RWPE2 (cell line): ENCODE measurements around the gene DNAJB14.
"Not testable (repeated sequence)": the region's sequence is repeated elsewhere in the genome, so short reads cannot be mapped to it uniquely, and the experiment has no call there.

Experiments used
- ATAC-seq: fragments of 200-7000 bp; cut with Tn5 transposase; 3 replicates; pipeline ENCODE4 v1.9.1; 2021; ENCODE audit warnings: low read depth
- DNase-seq: peaks from one replicate; pipeline ENCODE4 v3.0.0-alpha.2; 2020; ENCODE audit warnings: low spot score
- H3K27ac ChIP-seq: fragments of 450-650 bp; 2 replicates; pipeline ENCODE4 v1.5.1; 2017; ENCODE audit warnings: mild to moderate bottlenecking; ENCODE audit not compliant: poor library complexity, severe bottlenecking
- H3K27me3 ChIP-seq: fragments of 250-450 bp; sonication (Bioruptor Pico); 2 replicates; pipeline ENCODE4 v1.5.1; 2021; ENCODE audit warnings: mild to moderate bottlenecking, moderate library complexity; ENCODE audit not compliant: insufficient read depth, poor library complexity, severe bottlenecking
- H3K36me3 ChIP-seq: fragments of 250-450 bp; sonication (Bioruptor Pico); 2 replicates; pipeline ENCODE4 v1.5.1; 2020; ENCODE audit warnings: low read depth, mild to moderate bottlenecking, moderate library complexity
- H3K4me1 ChIP-seq: fragments of 250-450 bp; sonication (Bioruptor Pico); 2 replicates; pipeline ENCODE4 v1.5.1; 2021; ENCODE audit warnings: mild to moderate bottlenecking, moderate library complexity; ENCODE audit not compliant: insufficient read depth, poor library complexity, severe bottlenecking
- H3K4me3 ChIP-seq: fragments of 250-450 bp; sonication (Bioruptor Pico); 2 replicates; pipeline ENCODE4 v1.5.1; 2021; ENCODE audit warnings: mild to moderate bottlenecking, moderate library complexity; ENCODE audit not compliant: severe bottlenecking
- H3K9me3 ChIP-seq: fragments of 250-450 bp; sonication (Bioruptor Pico); 2 replicates; pipeline ENCODE4 v1.5.1; 2021; ENCODE audit warnings: mild to moderate bottlenecking, moderate library complexity; ENCODE audit not compliant: severe bottlenecking
- CTCF ChIP-seq: fragments of 450-650 bp; IDR thresholded peaks from one replicate; pipeline ENCODE4 v1.5.1; 2017; ENCODE audit warnings: mild to moderate bottlenecking, moderate library complexity; ENCODE audit not compliant: poor library complexity, severe bottlenecking

The DNAJB14 gene

DNA sequence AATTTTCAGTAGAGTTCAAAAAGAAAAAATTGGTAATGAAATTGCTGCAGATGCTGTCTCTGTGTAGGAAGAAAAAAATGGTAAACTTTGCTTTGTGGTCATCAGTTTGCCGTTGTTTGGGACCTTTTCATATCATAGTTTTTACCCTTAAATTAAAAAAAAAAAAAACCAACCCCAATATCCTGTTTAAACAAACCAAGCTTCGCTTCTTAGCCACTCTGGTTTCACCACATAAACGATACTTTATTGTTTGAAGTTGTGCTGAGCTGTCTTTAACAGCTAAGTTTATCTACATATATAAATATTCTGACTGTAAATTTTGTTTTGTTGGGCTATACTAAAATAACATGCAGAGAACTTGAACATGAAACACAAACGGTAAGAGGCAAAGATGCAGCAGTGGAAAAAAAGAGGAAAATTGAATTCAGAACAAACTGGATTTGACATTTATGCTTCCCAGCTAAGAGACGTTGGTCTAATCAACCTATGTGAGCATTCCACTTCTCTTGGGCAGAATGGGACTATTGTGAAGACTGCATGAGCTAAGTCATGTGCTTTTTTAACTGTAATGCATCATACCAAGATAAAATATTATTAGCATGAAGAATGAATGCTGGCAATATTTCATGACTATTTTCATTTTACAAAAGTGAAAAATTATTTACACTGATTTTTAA is 19.4 kb upstream of the DNAJB14 start:
- Histone ChIP-seq H3K4me1 (peaks cover 13% of the 10 kb centered on the region), H3K27me3 (no peaks in the 10 kb centered on the region), H3K27ac (no peak overlapping the region), H3K9me3 (no peaks in the 10 kb centered on the region), H3K36me3 (no peaks in the 10 kb centered on the region), H3K4me3 (no peak overlapping the region)
- ATAC-seq (no peak), DNase-seq (no peak)
- TF ChIP-seq CTCF: no peak

DNA sequence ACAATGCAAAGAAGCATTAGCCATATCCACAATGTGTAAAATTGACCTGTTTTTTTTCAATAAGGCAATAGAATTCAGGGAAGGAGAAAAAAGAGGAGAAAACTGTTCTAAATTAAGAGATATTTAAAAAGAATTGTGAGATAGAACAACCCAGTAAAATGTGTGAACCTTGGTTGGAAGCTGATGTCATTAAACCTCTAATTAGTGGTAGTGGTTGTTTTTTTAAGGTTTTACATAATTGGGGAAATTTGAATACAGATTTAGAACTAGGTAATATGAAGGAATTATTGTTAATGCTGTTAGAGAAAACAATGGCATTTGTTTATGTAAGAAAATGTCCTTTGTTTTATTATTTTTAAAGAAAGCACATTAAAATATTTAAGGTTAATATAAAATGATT is 18.8 kb upstream of the DNAJB14 start:
- DNase-seq (no peak), ATAC-seq (no peak)
- Histone ChIP-seq H3K27me3 (no peaks in the 10 kb centered on the region), H3K4me1 (peaks cover 16% of the 10 kb centered on the region), H3K27ac (no peak overlapping the region), H3K4me3 (no peak overlapping the region), H3K36me3 (no peaks in the 10 kb centered on the region), H3K9me3 (no peaks in the 10 kb centered on the region)
- no peak for TF ChIP-seq CTCF

DNA sequence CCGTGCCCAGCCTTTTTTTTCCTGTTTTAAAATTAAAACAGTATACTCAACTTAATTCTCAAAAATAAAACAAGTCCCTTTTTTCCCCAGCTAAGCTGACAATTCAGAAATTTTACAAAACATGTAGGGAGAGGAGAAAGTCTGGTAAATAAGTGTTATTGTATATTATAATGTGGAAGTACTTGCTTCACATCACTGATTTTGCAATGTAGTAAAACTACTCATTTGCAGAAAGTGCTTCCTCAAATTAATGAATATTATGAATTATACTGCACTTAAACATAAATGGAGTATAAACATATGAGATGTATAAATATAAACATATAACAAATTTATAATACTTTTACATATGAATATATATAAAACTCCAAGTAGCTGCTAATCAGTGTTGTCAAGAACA is 15.3 kb upstream of the DNAJB14 start:
- H3K4me1 ChIP-seq: peaks cover 13% of the 10 kb centered on the region
- no peak for DNase-seq
- no peak overlapping the region for H3K4me3 ChIP-seq
- no peaks in the 10 kb centered on the region for H3K9me3 ChIP-seq
- H3K27me3 ChIP-seq: no peaks in the 10 kb centered on the region
- no peaks in the 10 kb centered on the region for H3K36me3 ChIP-seq
- ATAC-seq: no peak
- H3K27ac ChIP-seq: peak overlapping the region; percentile 71
- no peak for TF ChIP-seq CTCF

DNA sequence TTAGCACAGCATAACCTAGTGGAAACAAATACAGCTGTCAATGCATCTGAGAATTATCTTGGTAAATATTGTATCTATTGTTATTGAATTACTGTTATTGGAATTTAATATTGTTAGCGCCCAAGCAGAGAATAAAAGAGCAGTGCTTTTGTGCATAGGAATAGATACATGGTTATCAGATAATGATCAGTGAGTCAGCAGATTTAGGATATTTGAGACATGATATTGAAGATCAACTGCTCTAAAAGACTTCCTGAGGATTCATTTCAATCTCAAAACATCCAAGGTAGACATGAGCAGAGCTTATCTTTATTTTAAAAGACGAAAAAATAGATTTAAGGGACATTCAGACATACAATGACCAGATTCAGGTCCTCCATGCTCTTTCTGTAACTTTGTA is 14.2 kb upstream of the DNAJB14 start:
- TF ChIP-seq CTCF: no peak
- H3K4me1 ChIP-seq: peaks cover 9% of the 10 kb centered on the region
- H3K9me3 ChIP-seq: no peaks in the 10 kb centered on the region
- no peak overlapping the region for H3K4me3 ChIP-seq
- 0 out of 3 replicates have a peak, but pooled peaks have one; percentile 12 for ATAC-seq
- H3K27ac ChIP-seq: peak overlapping the region; percentile 71
- H3K36me3 ChIP-seq: no peaks in the 10 kb centered on the region
- DNase-seq: no peak
- H3K27me3 ChIP-seq: no peaks in the 10 kb centered on the region

DNA sequence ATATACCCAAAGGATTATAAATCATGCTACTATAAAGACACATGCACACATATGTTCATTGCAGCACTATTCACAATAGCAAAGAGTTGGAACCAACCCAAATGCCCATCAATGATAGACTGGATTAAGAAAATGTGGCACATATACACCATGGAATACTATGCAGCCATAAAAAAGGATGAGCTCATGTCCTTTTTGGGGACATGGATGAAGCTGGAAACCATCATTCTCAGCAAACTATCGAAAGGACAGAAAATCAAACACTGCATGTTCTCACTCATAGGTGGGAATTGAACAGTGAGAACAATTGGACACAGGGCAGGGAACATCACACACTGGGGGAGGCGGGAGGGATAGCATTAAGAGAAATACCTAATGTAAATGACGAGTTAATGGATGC is 11.8 kb upstream of the DNAJB14 start:
- ATAC-seq: not testable (repeated sequence)

More for the DNA sequence above, 11.8 kb upstream of the DNAJB14 start:
- H3K4me1 ChIP-seq, H3K9me3 ChIP-seq, H3K36me3 ChIP-seq, H3K27ac ChIP-seq, DNase-seq, H3K27me3 ChIP-seq, H3K4me3 ChIP-seq: not testable (repeated sequence)
